CD4-positive, alpha-beta T cell treated with Interleukin-1 beta for 1 hour (primary cell): ENCODE results near the gene PPRC1.

Experiments used
- DNase-seq, 2 donors: peaks; one replicate each; pipeline ENCODE4 v3.0.0-alpha.2; 2020 to 2022

Gene PPRC1

GRCh38 chr10:102191956-102192355, 59.1 kb downstream of the PPRC1 start:
- DNase-seq, result no peak

- DNase-seq, result no peak
Measured at GRCh38 chr10:102195296-102195870, 62.5 kb downstream of the PPRC1 start.

- DNase-seq, result no peak
Measured at GRCh38 chr10:102196893-102197292, 64.1 kb downstream of the PPRC1 start.

GRCh38 chr10:102198027-102198426, 65.2 kb downstream of the PPRC1 start:
- no peak for DNase-seq
